ENCODE results near the gene ZNF578.

- no peak for TF ChIP-seq CTCF (conservative IDR thresholded peaks at IDR 0.05; ENCODE audit: low read depth, low read length)
- TF ChIP-seq EZH2 (IDR thresholded peaks at IDR 0.05; ENCODE audit: borderline replicate concordance, low read depth, low read length, poor library complexity, severe bottlenecking): no peak
Measured at GRCh38 chr19:52442179-52442578, 11.2 kb upstream of the ZNF578 start.

Data from A673 (cell line).